Measurements from ENCODE around the gene UVSSA. TPM values are rescaled to one million over a fixed set of nuclear protein-coding genes. Genes with fewer than 3 reads are reported as not detected.

The UVSSA gene
- total RNA-seq, 1 donor from 2014 or later: 48.1 TPM

GRCh38 chr4:1395941-1396805, 49.2 kb downstream of the UVSSA start:
- no peak for DNase-seq (ENCODE audit: low spot score)

- no peak for DNase-seq (ENCODE audit: low spot score)
Measured at GRCh38 chr4:1396806-1397455, 49.9 kb downstream of the UVSSA start.

- DNase-seq (ENCODE audit: low spot score): no peak
Measured at GRCh38 chr4:1398681-1399507, 51.9 kb downstream of the UVSSA start.

GRCh38 chr4:1399508-1400190, 52.6 kb downstream of the UVSSA start:
- no peak for DNase-seq (ENCODE audit: low spot score)

GRCh38 chr4:1400191-1400805, 53.3 kb downstream of the UVSSA start:
- no peak for DNase-seq (ENCODE audit: low spot score)

- no peak for DNase-seq (ENCODE audit: low spot score)
Measured at GRCh38 chr4:1400831-1401408, 53.9 kb downstream of the UVSSA start.

- peak; percentile 27 for DNase-seq (ENCODE audit: low spot score)
Measured at GRCh38 chr4:1401409-1402020, 54.5 kb downstream of the UVSSA start.

- DNase-seq (ENCODE audit: low spot score): no peak
Measured at GRCh38 chr4:1402021-1402515, 55.1 kb downstream of the UVSSA start.

GRCh38 chr4:1402516-1403091, 55.6 kb downstream of the UVSSA start:
- DNase-seq (ENCODE audit: low spot score): no peak

GRCh38 chr4:1403177-1403583, 56.2 kb downstream of the UVSSA start:
- DNase-seq (ENCODE audit: low spot score): no peak

- DNase-seq (ENCODE audit: low spot score): peak; percentile 40
Measured at GRCh38 chr4:1403591-1404572, 56.9 kb downstream of the UVSSA start.

- DNase-seq (ENCODE audit: low spot score): no peak
Measured at GRCh38 chr4:1404573-1405253, 57.7 kb downstream of the UVSSA start.

GRCh38 chr4:1405254-1405635, 58.2 kb downstream of the UVSSA start:
- no peak for DNase-seq (ENCODE audit: low spot score)

GRCh38 chr4:1405636-1406393, 58.8 kb downstream of the UVSSA start:
- no peak for DNase-seq (ENCODE audit: low spot score)

- no peak for DNase-seq (ENCODE audit: low spot score)
Measured at GRCh38 chr4:1406394-1406980, 59.5 kb downstream of the UVSSA start, which contains the start of gene NKX1-1. TSS of gene NKX1-1 (minus strand) at chr4:1406442. CDS start at chr4:1406442, 0 bp downstream.

- DNase-seq (ENCODE audit: low spot score): no peak
Measured at GRCh38 chr4:1406981-1407656, 60.1 kb downstream of the UVSSA start.
